Activated T-helper 1 cell treated with anti-CD3 and anti-CD28 coated beads, Interleukin-2, amount 50 U/mL, for 16 hours (primary cell): ENCODE data around the gene NCAM1.

ENCODE experiments used
- DNase-seq, 2 donors: peaks; one replicate each; pipeline ENCODE4 v3.0.0-alpha.2; 2020; ENCODE audit warnings: low read depth in 1 of 2, low spot score in 1 of 2

Gene NCAM1

DNA sequence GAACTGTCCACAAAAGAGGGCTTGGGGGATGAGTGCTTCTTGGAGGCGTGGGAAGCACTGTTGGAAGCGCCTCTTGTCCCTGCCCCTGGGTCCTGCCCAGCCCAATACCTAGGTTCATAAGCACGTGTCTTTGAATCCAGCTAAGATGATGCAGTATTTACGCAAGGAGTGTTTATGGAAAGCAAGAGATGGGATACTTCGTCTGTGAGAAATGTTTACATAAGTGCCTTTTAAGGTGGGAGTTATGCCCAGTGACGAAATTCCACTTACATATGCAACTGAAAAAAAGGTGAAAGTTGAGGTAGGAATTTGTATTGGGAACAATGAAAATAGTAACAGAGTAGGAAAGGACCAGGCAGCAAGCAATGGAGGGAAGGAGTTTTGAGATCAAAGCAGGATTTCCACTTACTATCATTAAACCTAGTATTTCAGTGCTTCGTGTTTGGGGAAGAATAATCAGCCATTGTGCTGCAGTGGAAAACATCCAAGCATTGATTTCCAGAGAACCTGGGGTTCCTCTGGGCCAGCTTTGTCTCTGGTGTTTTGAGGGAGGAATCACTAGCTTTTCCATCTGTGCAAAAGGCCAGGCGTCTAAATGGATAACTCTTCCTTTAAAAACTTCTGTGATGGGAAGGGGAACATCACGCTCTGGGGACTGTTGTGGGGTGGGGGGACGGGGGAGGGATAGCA is 237.9 kb downstream of the NCAM1 start:
- DNase-seq, result no peak

- DNase-seq, result no peak
Measured at GRCh38 chr11:113199866-113200265, 238.6 kb downstream of the NCAM1 start.

DNA sequence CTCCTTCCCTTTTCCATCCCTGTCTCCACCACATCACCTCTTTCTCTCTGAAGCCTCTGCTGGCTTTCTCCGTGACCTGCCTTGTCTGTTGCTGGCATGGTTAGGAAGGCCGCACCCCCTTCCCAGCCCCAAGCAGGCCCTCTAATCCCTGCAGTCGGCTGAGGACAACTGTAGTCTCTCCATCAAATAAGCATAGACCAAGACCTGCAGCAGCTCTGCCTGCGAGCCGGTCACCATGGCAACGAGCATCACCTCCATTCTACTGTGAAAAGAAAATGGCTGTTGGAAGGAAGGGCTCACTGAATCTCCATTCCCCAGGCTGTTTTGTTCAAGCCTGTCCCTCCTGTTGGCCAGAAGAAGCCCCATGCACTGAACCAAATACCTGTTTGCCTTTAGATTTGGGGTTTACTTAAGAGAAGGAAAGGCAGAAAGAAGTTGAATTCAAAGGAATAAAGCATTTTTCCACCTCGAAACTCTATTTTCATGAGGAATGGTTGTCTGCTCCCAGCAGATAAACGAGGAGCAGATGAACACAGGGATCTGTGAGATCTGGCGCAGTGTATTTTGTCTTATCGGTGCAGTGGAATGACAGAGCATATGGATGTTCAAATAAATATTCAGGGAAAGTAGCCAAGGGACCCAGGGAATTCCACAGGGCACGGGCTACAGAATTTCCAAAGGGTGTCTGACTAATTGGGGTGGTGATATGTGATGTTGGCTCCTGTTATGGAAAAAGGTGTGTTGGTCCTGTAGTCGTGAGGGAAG is 240.0 kb downstream of the NCAM1 start:
- no peak for DNase-seq

DNA sequence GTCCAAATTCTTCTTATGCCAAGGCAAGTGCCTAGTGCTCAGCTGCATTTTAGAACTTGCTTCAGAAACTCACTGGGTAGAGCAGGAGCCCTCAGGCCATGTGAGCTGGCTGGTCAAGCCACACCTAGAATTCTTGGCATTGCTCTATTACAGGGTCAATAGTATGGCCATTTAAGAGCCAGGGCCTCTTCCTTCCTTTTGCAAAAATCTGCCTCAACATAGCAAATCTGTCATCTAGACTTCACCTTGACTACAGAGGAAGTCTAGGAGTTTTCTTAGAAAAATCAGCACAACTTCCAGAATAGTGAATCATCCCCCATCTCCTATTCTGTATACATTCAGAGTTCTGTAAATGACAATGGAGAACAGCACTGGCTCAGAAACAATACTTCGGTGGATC is 241.2 kb downstream of the NCAM1 start:
- no peak for DNase-seq

DNA sequence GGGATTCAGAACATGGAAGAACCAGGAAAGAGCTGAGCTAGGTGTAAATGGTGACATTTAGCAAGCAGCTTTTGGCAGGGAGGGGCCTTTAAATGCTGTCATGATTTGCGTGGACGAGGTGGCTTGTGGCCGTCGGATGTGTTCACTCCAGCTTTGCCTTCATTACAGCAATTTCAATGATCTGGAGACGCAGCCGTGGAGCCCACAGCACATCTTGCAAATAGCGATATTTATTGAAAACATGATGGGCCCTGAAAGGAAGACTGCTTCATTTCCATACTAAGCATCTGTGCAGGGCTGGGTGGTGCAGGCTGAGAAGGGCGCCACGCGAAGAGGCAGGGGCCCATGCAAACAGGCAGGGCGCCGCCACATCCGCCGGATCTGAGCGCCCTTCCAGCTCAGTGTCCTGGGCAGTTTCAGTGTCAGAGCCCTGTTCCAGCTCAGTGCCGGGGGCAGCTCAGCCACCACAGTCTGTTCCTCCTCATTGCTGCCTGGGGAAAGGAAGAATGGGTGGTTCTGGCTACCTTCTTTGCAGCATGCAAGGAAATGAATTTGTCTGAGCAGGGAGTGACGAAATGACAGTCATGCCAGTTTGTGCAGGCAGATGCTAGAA is 242.0 kb downstream of the NCAM1 start:
- DNase-seq, result no peak

DNA sequence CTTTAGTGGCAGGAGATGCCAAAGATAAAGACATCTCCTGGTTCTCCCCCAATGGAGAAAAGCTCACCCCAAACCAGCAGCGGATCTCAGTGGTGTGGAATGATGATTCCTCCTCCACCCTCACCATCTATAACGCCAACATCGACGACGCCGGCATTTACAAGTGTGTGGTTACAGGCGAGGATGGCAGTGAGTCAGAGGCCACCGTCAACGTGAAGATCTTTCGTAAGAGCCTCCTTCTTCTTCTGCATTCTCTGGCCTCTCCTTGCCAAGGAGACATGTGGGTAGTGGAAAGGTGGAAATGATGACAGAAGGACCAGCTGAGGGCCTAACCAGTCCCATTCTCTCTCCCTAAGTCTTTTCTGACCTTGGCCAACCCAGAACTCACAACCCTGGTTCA is 243.1 kb downstream of the NCAM1 start:
- no peak for DNase-seq

- DNase-seq, result no peak
Measured at GRCh38 chr11:113213549-113213948, 252.3 kb downstream of the NCAM1 start.

DNA sequence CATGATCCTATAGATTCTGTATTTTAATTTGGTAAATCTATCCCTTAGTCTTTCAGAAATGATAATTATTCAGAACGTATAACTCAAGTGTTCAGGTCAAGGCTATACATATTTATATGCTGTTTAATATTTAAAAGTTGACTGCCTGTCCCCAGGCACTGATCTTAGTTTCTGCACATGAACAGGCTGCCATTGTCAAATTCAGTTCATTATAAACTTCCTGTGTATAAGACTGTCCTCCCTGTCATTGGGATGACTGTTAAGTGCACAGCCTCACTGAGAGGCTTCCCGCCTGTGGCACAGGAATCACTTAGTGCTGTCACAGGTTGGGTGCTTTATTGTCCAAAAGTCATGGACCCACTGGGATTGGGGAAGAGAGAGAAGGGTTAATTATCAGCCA is 261.0 kb downstream of the NCAM1 start:
- no peak for DNase-seq

GRCh38 chr11:113234888-113235287 is 273.7 kb downstream of the NCAM1 start:
- no peak for DNase-seq

- DNase-seq, result no peak
Measured at GRCh38 chr11:113237261-113237660, 276.0 kb downstream of the NCAM1 start.

DNA sequence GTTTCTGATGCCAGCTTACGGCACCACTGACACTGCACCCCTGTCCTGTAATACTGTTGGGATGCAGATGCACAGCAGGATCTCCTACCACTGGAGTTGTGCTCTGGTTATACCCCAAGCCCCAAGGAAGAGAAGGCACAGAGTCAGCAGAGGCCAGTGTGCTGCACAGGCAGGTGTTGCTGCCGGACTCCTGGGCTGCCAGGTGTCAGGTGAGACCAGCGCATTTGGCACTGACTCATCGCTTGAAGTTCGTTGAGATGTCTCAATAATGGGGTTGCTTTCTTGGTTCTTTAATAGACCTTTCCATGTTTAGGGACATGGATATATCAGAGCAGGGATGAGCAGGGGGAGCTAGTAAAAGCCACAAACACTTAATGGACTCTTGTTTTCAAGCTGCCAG is 277.5 kb downstream of the NCAM1 start:
- DNase-seq, result no peak

DNA sequence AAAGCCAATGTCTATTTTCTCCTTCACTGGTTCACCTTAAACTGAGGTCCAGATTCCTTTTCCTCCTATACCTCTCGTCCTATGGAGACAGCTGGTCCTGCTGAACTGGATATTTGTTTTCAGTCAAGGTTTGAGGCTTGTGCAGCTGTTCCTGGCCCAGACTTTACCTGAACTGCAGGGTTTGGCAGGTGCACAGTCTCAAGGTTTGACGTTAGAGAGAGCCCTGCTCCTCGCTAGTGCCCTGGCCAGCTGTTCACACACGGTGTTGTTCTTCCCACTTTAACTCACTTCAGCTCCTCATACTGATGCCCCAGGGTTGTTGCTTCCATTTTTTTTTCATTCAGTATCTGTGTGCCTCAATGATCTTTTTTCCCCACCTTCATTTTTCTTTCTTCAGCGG is 279.2 kb downstream of the NCAM1 start:
- DNase-seq, result no peak

DNA sequence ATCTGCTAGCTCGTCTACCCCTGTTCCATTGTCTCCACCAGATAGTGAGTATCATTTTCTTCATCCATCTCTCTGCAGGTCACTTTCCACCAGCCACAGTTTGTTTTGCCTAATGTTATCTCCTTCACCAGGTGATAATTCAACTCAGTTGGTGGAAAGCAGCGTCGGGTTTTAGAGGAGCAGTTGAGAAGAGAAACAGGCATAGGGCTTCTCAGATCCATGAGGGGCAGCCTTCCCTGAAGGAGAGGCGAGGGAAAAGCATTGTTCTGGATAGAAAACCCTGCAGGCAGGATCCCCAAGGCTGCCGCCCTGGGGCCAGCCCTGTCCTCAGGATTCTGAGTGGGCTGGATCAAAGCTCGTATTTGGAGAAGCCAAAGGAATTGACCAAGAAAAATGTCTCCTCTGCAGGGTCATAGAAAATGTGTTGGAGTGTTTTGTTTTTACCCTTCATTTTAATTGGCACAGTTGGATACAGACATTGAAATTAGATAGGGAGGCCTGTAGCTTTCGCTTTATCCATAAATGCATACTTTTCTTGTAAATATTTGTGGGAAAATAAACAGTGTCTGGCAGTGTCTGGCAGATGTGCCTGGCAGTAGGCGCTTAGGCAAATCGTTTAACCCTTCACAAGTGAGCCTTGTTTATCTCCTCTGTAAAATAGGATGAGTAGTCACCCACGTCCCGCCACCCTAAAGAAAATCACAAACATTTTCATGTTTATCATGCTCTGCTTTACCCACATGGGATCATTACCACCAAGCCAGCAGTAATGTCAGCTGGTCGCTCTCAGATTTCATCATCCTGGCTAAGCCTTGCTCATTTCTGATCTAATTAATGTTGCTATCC is 279.8 kb downstream of the NCAM1 start:
- DNase-seq, result no peak

DNA sequence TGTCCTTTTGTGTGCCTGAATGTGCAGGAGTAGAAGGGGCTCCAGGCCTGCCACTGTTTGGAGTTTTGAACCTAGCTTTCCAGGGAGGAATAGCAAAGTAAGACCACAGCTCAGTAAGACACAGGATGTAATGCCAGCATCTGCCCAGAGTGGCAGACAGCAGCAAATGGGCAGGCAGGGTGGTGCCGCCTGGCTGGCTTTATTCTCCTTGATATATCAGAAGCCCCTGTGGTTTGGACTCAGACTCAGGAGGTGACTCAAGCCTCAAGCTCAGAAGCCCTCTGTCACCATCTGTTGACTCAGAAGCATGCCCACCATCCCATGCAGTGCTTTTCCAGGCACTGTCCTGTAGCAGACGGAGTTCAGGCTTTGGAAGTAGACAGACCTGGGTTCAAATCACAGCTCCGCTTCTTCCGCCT is 280.4 kb downstream of the NCAM1 start:
- DNase-seq, result no peak

GRCh38 chr11:113242060-113242459 is 280.8 kb downstream of the NCAM1 start:
- no peak for DNase-seq

DNA sequence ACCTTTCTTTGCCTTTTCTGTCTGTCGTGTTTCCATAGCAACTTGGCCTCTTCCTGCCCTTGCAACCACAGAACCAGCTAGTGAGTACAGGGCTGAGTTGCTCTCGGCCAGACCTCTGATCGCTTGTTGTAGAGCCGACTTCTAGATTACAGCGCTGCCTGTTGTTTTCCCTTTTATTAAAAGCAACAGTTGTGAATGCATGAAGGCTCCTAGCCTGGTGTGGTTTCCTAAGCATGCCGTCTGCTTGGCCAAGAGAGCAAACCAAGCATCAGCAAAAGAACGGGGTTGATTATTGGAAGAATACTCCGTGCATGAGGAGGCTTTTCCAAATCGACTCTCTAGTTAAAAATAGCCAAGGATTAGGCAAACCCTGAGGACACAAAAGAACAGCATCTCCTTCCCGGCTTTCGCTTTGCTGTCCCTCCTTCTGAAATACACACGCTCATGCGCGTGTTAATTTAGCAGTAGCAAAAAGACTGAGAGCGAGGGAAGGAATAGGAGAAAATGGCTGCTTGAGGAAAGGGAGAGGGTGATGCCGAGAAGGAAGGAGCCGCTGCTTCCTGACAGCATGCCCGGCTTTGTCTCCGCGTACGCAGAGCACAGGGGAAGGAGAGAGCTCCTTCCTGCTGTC is 281.7 kb downstream of the NCAM1 start:
- no peak for DNase-seq

- DNase-seq, result no peak
Measured at GRCh38 chr11:113243696-113244095, 282.5 kb downstream of the NCAM1 start.

GRCh38 chr11:113245216-113245615 is 284.0 kb downstream of the NCAM1 start:
- no peak for DNase-seq

GRCh38 chr11:113247221-113247620 is 286.0 kb downstream of the NCAM1 start:
- no peak for DNase-seq

GRCh38 chr11:113247966-113248365 is 286.7 kb downstream of the NCAM1 start:
- DNase-seq, result no peak
